BLaER1 (cell line): ENCODE data around the gene NDUFV3.
"Not testable (repeated sequence)": the region's sequence is repeated elsewhere in the genome, so short reads cannot be mapped to it uniquely, and the experiment has no call there.

Experiments used
- H3K27ac ChIP-seq: shearing (Covaris generic); formaldehyde crosslinking; 2 replicates; pipeline ENCODE4 v1.8.1; 2022
- H3K27me3 ChIP-seq: shearing (Covaris generic); formaldehyde crosslinking; 2 replicates; pipeline ENCODE4 v1.8.1; 2022
- H3K36me3 ChIP-seq: shearing (Covaris generic); formaldehyde crosslinking; 2 replicates; pipeline ENCODE4 v1.8.1; 2022
- H3K4me1 ChIP-seq: shearing (Covaris generic); formaldehyde crosslinking; 2 replicates; pipeline ENCODE4 v1.8.1; 2022
- H3K4me2 ChIP-seq: shearing (Covaris generic); formaldehyde crosslinking; 2 replicates; pipeline ENCODE4 v1.8.1; 2022
- H3K4me3 ChIP-seq: shearing (Covaris generic); formaldehyde crosslinking; 2 replicates; pipeline ENCODE4 v1.8.1; 2022
- H3K9ac ChIP-seq: shearing (Covaris generic); formaldehyde crosslinking; 2 replicates; pipeline ENCODE4 v1.8.1; 2022
- H3K9me3 ChIP-seq: shearing (Covaris generic); formaldehyde crosslinking; 2 replicates; pipeline ENCODE4 v1.8.1; 2022
- H4K20me1 ChIP-seq: shearing (Covaris generic); formaldehyde crosslinking; 2 replicates; pipeline ENCODE4 v1.8.1; 2022
- Cebpa-rat ChIP-seq: shearing (Covaris generic); IDR thresholded peaks from 2 replicates; pipeline ENCODE4 v1.8.1; 2022

The NDUFV3 gene

GRCh38 chr21:42883921-42884320 is 9.2 kb upstream of the NDUFV3 start:
- Histone ChIP-seq H3K27me3 (no peaks in the 10 kb centered on the region), H3K9me3 (no peaks in the 10 kb centered on the region), H3K9ac (no peak overlapping the region), H3K27ac (no peak overlapping the region), H3K4me1 (peaks cover 10% of the 10 kb centered on the region), H3K4me3 (no peak overlapping the region), H4K20me1 (no peaks in the 10 kb centered on the region), H3K4me2 (no peak overlapping the region), H3K36me3 (no peaks in the 10 kb centered on the region)
- no peak for TF ChIP-seq Cebpa-rat

- Histone ChIP-seq H3K27me3 (no peaks in the 10 kb centered on the region), H3K4me1 (peaks cover 1% of the 10 kb centered on the region; the same call in 1 of the 2 replicates), H3K4me2 (no peak overlapping the region), H3K27ac (no peak overlapping the region), H3K36me3 (no peaks in the 10 kb centered on the region), H4K20me1 (no peaks in the 10 kb centered on the region), H3K9me3 (no peaks in the 10 kb centered on the region), H3K9ac (no peak overlapping the region), H3K4me3 (no peak overlapping the region)
- no peak for TF ChIP-seq Cebpa-rat
Measured at GRCh38 chr21:42887326-42887725, 5.8 kb upstream of the NDUFV3 start.

- no peaks in the 10 kb centered on the region for H4K20me1 ChIP-seq
- no peak for TF ChIP-seq Cebpa-rat
- H3K4me3 ChIP-seq: peak overlapping the region; percentile 79
- peak overlapping the region; percentile 87 for H3K9ac ChIP-seq
- no peaks in the 10 kb centered on the region for H3K9me3 ChIP-seq
- H3K4me2 ChIP-seq: peak overlapping the region; percentile 97
- peaks cover 20% of the 10 kb centered on the region for H3K36me3 ChIP-seq
- peak overlapping the region; percentile 77 for H3K27ac ChIP-seq
- peaks cover 5% of the 10 kb centered on the region; the same call in 1 of the 2 replicates for H3K4me1 ChIP-seq
- no peaks in the 10 kb centered on the region for H3K27me3 ChIP-seq
Measured at GRCh38 chr21:42892582-42892930, 553 bp upstream of the NDUFV3 start.

- H4K20me1 ChIP-seq: peaks cover 30% of the 10 kb centered on the region
- no peaks in the 10 kb centered on the region; the same call in 1 of the 2 replicates for H3K9me3 ChIP-seq
- TF ChIP-seq Cebpa-rat: no peak
- H3K4me1 ChIP-seq: no peaks in the 10 kb centered on the region
- peaks cover 90% of the 10 kb centered on the region for H3K36me3 ChIP-seq
- no peak overlapping the region for H3K4me3 ChIP-seq
- H3K4me2 ChIP-seq: no peak overlapping the region
- H3K9ac ChIP-seq: no peak overlapping the region; the same call in 1 of the 2 replicates
- no peak overlapping the region for H3K27ac ChIP-seq
- H3K27me3 ChIP-seq: no peaks in the 10 kb centered on the region
Measured at GRCh38 chr21:42900446-42900845, 7.3 kb downstream of the NDUFV3 start.

- Histone ChIP-seq H3K4me2 (no peak overlapping the region), H3K27ac (no peak overlapping the region), H3K4me3 (no peak overlapping the region), H3K4me1 (no peaks in the 10 kb centered on the region), H3K27me3 (no peaks in the 10 kb centered on the region), H3K9ac (no peak overlapping the region), H4K20me1 (peaks cover 28% of the 10 kb centered on the region), H3K9me3 (peaks cover 17% of the 10 kb centered on the region), H3K36me3 (peaks cover 98% of the 10 kb centered on the region)
- TF ChIP-seq Cebpa-rat: no peak
Measured at GRCh38 chr21:42903817-42904216, 10.7 kb downstream of the NDUFV3 start.

GRCh38 chr21:42905195-42905594 is 12.1 kb downstream of the NDUFV3 start:
- H4K20me1 ChIP-seq: peaks cover 14% of the 10 kb centered on the region; the same call in 1 of the 2 replicates
- TF ChIP-seq Cebpa-rat: no peak
- no peak overlapping the region for H3K9ac ChIP-seq
- H3K4me2 ChIP-seq: no peak overlapping the region
- H3K36me3 ChIP-seq: peaks cover 98% of the 10 kb centered on the region
- H3K4me3 ChIP-seq: no peak overlapping the region
- no peak overlapping the region for H3K27ac ChIP-seq
- H3K9me3 ChIP-seq: peaks cover 17% of the 10 kb centered on the region
- no peaks in the 10 kb centered on the region for H3K27me3 ChIP-seq
- H3K4me1 ChIP-seq: no peaks in the 10 kb centered on the region

GRCh38 chr21:42906233-42906632 is 13.1 kb downstream of the NDUFV3 start:
- TF ChIP-seq Cebpa-rat: no peak
- no peak overlapping the region for H3K9ac ChIP-seq
- H3K9me3 ChIP-seq: peaks cover 17% of the 10 kb centered on the region
- peaks cover 98% of the 10 kb centered on the region for H3K36me3 ChIP-seq
- no peaks in the 10 kb centered on the region for H3K4me1 ChIP-seq
- H3K4me2 ChIP-seq: no peak overlapping the region
- 0 out of 2 replicates have a peak, but pooled peaks cover 9% of the 10 kb centered on the region for H4K20me1 ChIP-seq
- no peak overlapping the region for H3K27ac ChIP-seq
- no peak overlapping the region for H3K4me3 ChIP-seq
- no peaks in the 10 kb centered on the region for H3K27me3 ChIP-seq

- H3K9ac ChIP-seq, H3K4me3 ChIP-seq, H3K27me3 ChIP-seq, H3K4me1 ChIP-seq, H3K4me2 ChIP-seq, H4K20me1 ChIP-seq, H3K27ac ChIP-seq: not testable (repeated sequence)
- Histone ChIP-seq H3K9me3 (peaks cover 17% of the 10 kb centered on the region), H3K36me3 (peaks cover 94% of the 10 kb centered on the region)
Measured at GRCh38 chr21:42908484-42908883, 15.4 kb downstream of the NDUFV3 start.

GRCh38 chr21:42911920-42912319 is 18.8 kb downstream of the NDUFV3 start:
- not testable (repeated sequence) for H3K27ac ChIP-seq, H3K4me1 ChIP-seq

GRCh38 chr21:42913476-42913875 is 20.4 kb downstream of the NDUFV3 start:
- H3K9ac ChIP-seq: no peak overlapping the region
- no peaks in the 10 kb centered on the region for H4K20me1 ChIP-seq
- no peak overlapping the region for H3K4me3 ChIP-seq
- peaks cover 85% of the 10 kb centered on the region for H3K36me3 ChIP-seq
- no peak for TF ChIP-seq Cebpa-rat
- H3K9me3 ChIP-seq: no peaks in the 10 kb centered on the region
- no peaks in the 10 kb centered on the region for H3K27me3 ChIP-seq
- H3K27ac ChIP-seq: no peak overlapping the region
- no peaks in the 10 kb centered on the region for H3K4me1 ChIP-seq
- no peak overlapping the region for H3K4me2 ChIP-seq

More at GRCh38 chr21:42911920-42912319, 18.8 kb downstream of the NDUFV3 start:
- H3K9me3 ChIP-seq, H4K20me1 ChIP-seq, H3K9ac ChIP-seq, H3K27me3 ChIP-seq, H3K4me3 ChIP-seq, H3K4me2 ChIP-seq: not testable (repeated sequence)
- H3K36me3 ChIP-seq: peaks cover 85% of the 10 kb centered on the region

- no peaks in the 10 kb centered on the region for H3K27me3 ChIP-seq
- H3K9me3 ChIP-seq: no peaks in the 10 kb centered on the region
- H3K4me2 ChIP-seq: no peak overlapping the region
- H3K4me3 ChIP-seq: no peak overlapping the region
- no peaks in the 10 kb centered on the region for H4K20me1 ChIP-seq
- H3K36me3 ChIP-seq: peaks cover 81% of the 10 kb centered on the region
- no peak overlapping the region for H3K9ac ChIP-seq
- no peak overlapping the region for H3K27ac ChIP-seq
- H3K4me1 ChIP-seq: peaks cover 7% of the 10 kb centered on the region
- TF ChIP-seq Cebpa-rat: no peak
Measured at GRCh38 chr21:42918291-42918690, 25.2 kb downstream of the NDUFV3 start.
